ENCODE results near the gene RABGAP1L.
"Not testable (repeated sequence)": the region's sequence is repeated elsewhere in the genome, so short reads cannot be mapped to it uniquely, and the experiment has no call there.

Gene RABGAP1L

GRCh38 chr1:174656409-174657059, 497.2 kb downstream of the RABGAP1L start:
- DNase-seq (ENCODE audit: low read depth in 2 of 2): no peak

- no peak for DNase-seq (ENCODE audit: low read depth in 2 of 2)
These were observed 498.1 kb downstream of the RABGAP1L start for GRCh38 chr1:174657411-174657810.

- no peak for DNase-seq (ENCODE audit: low read depth in 2 of 2)
These were observed 498.6 kb downstream of the RABGAP1L start for GRCh38 chr1:174657893-174658292.

GRCh38 chr1:174659823-174660222, 500.5 kb downstream of the RABGAP1L start:
- DNase-seq (ENCODE audit: low read depth in 2 of 2): no peak

GRCh38 chr1:174660476-174660875, 501.2 kb downstream of the RABGAP1L start:
- no peak for DNase-seq (ENCODE audit: low read depth in 2 of 2)

GRCh38 chr1:174663358-174663757, 504.0 kb downstream of the RABGAP1L start:
- DNase-seq (ENCODE audit: low read depth in 2 of 2): no peak

- no peak for DNase-seq (ENCODE audit: low read depth in 2 of 2)
These were observed 506.9 kb downstream of the RABGAP1L start for GRCh38 chr1:174666248-174666647.

GRCh38 chr1:174671826-174672225, 512.5 kb downstream of the RABGAP1L start:
- DNase-seq (ENCODE audit: low read depth in 2 of 2): no peak

GRCh38 chr1:174676856-174677255, 517.5 kb downstream of the RABGAP1L start:
- no peak for DNase-seq (ENCODE audit: low read depth in 2 of 2)

- DNase-seq (ENCODE audit: low read depth in 2 of 2): no peak
These were observed 519.3 kb downstream of the RABGAP1L start for GRCh38 chr1:174678657-174679056.

GRCh38 chr1:174680101-174680500, 520.8 kb downstream of the RABGAP1L start:
- no peak for DNase-seq (ENCODE audit: low read depth in 2 of 2)

GRCh38 chr1:174682419-174683008, 523.2 kb downstream of the RABGAP1L start:
- no peak for DNase-seq (ENCODE audit: low read depth in 2 of 2)

GRCh38 chr1:174686213-174686612, 526.9 kb downstream of the RABGAP1L start:
- DNase-seq (ENCODE audit: low read depth in 2 of 2): no peak

- DNase-seq (ENCODE audit: low read depth in 2 of 2): no peak
These were observed 530.2 kb downstream of the RABGAP1L start for GRCh38 chr1:174689524-174689923.

GRCh38 chr1:174690266-174690665, 530.9 kb downstream of the RABGAP1L start:
- DNase-seq (ENCODE audit: low read depth in 2 of 2): no peak

GRCh38 chr1:174692313-174692712, 533.0 kb downstream of the RABGAP1L start:
- DNase-seq (ENCODE audit: low read depth in 2 of 2): no peak

- no peak for DNase-seq (ENCODE audit: low read depth in 2 of 2)
These were observed 533.8 kb downstream of the RABGAP1L start for GRCh38 chr1:174693085-174693484.

- DNase-seq (ENCODE audit: low read depth in 2 of 2): not testable (repeated sequence)
These were observed 534.2 kb downstream of the RABGAP1L start for GRCh38 chr1:174693539-174693938.

- DNase-seq (ENCODE audit: low read depth in 2 of 2): no peak
These were observed 536.9 kb downstream of the RABGAP1L start for GRCh38 chr1:174696026-174696821.

- DNase-seq (ENCODE audit: low read depth in 2 of 2): no peak
These were observed 541.0 kb downstream of the RABGAP1L start for GRCh38 chr1:174700314-174700713.

GRCh38 chr1:174700775-174701174, 541.5 kb downstream of the RABGAP1L start:
- no peak for DNase-seq (ENCODE audit: low read depth in 2 of 2)

- DNase-seq (ENCODE audit: low read depth in 2 of 2): no peak
These were observed 542.2 kb downstream of the RABGAP1L start for GRCh38 chr1:174701565-174701964.

- no peak for DNase-seq (ENCODE audit: low read depth in 2 of 2)
These were observed 542.7 kb downstream of the RABGAP1L start for GRCh38 chr1:174702011-174702410.
